Activated CD4-positive, alpha-beta T cell treated with anti-CD3 and anti-CD28 coated beads, Interleukin-2, amount 50 U/mL, for 1 hour (primary cell): ENCODE measurements around the gene SERBP1.
"Not testable (repeated sequence)": the region's sequence is repeated elsewhere in the genome, so short reads cannot be mapped to it uniquely, and the experiment has no call there.

Experiments
- DNase-seq: peaks from one replicate; pipeline ENCODE4 v3.0.0-alpha.2; 2020

SERBP1 gene

GRCh38 chr1:67404212-67404620 lies 26.0 kb downstream of the SERBP1 start:
- DNase-seq = no peak

GRCh38 chr1:67401443-67401842 lies 28.8 kb downstream of the SERBP1 start:
- DNase-seq = no peak

- DNase-seq = not testable (repeated sequence)
Observed at GRCh38 chr1:67400029-67400786, 30.0 kb downstream of the SERBP1 start.

DNA sequence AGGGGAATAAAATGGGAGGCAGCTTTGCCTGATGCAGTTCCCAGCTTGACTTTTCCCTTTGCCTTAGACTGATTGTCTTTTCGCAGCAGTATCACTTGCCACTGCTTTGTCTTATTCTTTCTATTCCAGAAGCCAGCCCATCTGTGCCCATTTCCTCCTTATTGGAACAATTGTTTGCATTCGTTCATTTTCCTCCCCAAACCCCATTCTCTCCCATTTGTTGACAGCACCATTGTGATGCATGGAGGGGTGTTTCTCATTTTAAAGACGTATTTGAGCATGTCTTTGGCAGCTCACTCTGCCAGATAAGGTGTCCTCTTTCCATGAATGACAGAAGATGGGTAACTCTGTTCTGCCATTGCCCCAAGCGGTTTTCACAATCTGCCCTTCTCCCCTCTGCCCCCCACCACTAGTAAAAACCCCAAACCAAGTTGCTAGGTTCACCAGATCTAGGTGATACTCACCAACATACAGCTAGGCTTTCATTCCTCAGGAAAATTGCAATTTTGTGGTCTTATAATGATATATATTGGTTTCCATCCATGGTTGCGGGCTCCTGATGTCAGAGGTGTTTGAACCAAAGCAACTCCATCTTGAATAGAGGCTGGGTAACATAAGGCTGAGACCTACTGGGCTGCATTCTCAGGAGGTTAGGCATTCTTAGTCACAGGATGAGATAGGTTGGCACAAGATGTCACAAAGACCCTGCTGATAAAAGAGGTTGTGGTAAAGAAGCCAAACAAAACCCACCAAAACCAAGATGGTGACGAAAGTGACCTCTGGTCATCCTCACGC lies 30.8 kb downstream of the SERBP1 start:
- no peak for DNase-seq

GRCh38 chr1:67394548-67394947 lies 35.7 kb downstream of the SERBP1 start:
- no peak for DNase-seq

DNA sequence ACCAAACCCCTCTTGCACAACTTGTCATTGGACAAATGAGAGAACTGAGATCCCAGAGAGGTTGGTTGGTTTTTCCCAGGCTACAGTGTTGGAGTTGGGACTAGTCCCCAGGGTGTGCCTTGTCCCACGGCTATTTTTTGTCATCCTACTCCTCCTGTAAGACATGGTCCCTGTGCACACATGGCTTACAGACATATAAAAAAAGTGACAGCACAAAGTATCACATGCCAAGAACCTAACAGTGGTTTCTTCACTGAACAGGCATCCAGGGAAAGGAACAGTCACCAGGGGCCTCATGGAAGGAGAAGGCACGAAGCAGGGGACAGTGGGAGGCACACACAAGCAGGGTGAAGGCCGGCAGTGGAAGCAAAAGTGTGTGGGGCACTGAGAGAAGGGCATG lies 36.5 kb downstream of the SERBP1 start:
- DNase-seq = no peak

DNA sequence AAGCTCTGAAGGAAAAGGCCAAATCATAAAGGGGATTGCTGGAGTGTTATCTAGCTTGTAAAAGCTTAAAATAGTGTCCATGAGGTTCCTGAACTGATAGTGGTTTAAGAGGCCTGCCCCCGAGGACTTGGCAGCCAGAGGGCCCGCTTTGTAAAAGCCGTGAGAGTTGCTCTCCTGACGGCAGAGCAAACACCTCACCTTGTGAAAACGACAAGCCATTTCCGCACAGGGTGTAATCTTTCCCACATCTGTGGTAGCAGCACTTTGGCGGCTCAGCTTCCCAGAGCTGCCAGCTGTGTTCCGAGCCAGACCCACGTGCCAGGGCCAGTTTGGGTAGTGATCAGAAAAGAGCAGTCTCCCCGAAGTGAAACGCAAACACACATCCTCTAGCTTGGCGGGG lies 37.0 kb downstream of the SERBP1 start:
- no peak for DNase-seq

- DNase-seq = no peak
Observed at GRCh38 chr1:67390041-67390887, 39.9 kb downstream of the SERBP1 start.

DNA sequence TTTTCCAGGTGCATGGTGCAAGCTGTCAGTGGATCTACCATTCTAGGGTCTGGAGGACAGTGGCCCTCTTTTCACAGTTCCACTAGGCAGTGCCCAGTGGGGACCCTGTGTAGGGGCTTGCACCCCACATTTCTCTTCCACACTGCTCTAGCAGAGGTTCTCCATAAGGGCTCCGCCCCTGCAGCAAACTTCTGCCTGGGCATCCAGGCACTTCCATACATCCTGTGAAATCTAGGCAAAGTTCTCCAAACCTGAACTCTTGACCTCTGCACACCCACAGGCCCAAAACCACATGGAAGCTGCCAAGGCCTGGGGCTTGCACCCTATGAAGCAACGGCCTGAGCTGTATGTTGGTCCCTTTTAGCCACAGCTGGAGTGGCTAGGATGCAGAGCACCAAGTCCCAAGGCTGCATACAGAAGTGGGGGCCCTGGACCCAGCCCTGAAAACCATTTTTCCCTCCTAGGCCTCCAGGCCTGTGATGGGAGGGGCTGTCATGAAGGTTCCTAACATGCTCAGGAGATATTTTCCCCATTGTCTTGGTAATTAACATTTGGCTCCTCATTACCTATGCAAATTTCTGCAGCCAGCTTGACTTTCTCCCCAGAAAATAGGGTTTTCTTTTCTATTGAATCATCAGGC lies 46.1 kb downstream of the SERBP1 start:
- no peak for DNase-seq

DNA sequence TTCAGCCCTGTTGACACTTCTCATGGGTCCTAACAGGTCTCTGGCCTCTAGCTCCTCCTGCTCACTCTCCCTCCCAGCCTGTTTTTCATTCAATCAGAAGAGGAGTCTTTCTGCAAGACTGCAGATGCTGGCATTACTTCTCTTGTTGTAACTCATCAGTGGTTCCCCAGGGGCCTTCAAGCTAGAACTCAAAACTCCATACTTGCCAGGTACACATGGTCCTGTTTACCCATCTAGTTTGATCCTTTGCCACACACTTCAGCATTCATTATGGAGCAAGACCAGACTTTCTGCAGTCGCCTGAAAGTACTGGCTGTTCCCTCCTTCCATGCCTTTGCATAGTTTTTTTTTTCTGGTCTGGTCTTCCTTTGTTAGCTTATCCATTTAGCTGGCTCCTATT lies 47.9 kb downstream of the SERBP1 start:
- DNase-seq = no peak

DNA sequence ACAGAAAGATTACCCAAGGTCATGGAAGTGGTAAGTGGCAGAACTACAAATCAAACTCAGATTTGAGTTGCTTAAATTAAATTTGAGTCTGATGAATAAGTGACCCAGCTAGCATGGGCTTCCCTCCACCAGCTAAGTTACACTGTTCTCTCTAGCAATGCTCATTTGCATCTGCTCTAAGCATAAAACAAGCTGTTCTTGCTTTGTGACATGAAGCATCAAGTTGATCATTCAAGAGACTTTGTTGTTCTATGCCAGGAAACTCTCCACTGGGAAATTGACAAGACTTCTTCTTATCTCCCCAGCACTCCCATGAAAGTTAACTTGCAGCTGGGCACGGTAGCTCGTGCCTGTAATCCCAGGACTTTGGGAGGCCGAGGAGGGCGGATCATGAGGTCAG lies 49.0 kb downstream of the SERBP1 start:
- no peak for DNase-seq

DNA sequence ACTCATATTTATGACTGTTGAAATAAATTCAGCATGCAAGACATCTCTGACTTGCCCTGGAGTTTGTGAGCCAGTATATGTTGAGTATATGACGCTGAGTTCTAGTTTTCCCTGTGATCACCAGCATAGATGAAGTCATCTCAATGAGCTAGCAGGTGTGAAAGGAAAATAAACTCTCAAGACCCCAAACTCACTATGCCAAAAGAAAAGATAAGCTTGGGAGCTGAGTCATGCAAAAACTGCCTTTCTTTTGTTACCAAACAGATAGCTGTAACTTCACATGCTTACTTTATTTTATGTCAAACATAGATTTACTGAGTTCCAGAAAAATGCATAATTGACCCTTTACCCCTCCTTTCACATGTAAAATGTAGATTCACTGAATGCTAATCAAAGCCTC lies 52.9 kb downstream of the SERBP1 start:
- no peak for DNase-seq

DNA sequence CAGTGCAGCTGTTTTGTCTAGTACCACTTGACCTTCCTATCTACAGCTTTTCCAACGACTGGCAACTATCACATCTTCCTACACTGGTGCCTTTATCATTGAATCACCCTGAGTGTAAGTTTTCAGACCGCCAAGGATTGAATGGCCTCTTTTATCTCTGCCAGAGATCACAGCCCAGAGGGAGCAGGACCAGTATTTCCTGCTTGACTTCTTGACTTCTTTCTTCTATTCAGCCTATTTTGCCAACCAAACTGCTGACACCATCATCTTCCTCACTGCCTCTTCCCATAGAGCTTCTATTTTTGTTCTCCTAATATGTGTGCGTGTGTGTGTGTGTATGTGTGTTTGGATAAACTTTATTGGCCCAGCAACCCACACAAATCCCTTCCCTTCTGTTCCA lies 53.8 kb downstream of the SERBP1 start:
- DNase-seq = no peak

DNA sequence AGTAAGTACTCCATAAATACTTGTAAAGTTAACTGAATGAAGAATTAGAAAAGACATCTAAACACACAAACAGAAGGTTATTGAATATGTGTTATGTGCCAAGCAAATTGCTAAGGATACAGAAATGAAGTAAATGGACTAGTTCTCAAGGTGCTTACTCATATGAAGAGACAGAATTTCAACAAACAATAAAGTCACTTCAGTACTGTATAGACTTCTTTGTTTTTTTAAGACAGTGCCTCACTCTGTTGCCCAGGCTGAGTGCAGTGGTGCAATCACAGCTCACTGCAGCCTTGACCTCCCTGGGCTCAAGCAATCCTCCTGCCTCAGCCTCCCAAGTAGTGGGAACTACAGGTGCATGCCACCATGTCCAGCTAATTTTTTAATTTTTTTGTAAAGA lies 57.3 kb downstream of the SERBP1 start:
- no peak for DNase-seq

GRCh38 chr1:67372136-67372535 lies 58.1 kb downstream of the SERBP1 start:
- DNase-seq = no peak

DNA sequence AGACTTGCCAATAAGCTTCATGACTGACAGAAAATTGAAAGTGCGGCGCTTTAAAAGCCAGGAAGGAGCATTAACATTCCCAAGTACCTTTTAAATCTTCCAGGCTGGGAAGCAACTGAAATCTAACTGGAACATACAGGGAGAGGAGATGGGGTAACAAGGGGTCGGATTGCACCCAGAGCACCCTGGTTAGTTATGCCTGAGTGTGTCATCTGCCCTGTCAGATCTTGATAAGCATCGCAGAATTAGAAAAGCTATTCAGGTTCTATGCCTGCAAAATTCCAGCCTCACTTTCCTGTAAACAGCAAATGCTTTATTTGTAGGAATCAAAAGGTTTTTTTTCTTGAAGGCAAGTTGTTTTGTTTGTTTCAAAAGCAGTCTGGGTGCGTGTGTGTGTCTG lies 58.5 kb downstream of the SERBP1 start:
- no peak for DNase-seq

- DNase-seq = no peak
Observed at GRCh38 chr1:67371043-67371442, 59.2 kb downstream of the SERBP1 start.

DNA sequence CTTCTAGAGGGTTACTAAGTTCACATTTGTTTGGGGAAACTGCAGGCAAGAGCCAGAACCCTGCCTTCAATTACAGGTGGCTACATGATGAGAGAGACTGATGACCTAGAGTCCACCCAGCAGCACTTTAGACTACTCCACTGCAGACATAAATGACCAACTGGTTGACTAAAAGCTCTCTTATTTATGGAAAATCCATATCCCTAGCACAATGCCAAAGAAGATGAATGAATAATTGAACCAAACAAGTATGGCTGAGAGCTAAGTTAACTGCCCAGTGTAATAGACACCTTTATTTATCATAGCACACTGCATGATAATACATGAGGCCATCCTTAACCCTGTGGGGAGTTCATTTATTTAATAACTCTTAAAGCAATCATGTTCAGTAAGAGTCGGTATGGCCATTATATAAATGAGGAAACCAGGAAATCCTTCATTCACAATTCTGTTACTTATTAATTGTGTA lies 62.1 kb downstream of the SERBP1 start:
- DNase-seq = no peak

DNA sequence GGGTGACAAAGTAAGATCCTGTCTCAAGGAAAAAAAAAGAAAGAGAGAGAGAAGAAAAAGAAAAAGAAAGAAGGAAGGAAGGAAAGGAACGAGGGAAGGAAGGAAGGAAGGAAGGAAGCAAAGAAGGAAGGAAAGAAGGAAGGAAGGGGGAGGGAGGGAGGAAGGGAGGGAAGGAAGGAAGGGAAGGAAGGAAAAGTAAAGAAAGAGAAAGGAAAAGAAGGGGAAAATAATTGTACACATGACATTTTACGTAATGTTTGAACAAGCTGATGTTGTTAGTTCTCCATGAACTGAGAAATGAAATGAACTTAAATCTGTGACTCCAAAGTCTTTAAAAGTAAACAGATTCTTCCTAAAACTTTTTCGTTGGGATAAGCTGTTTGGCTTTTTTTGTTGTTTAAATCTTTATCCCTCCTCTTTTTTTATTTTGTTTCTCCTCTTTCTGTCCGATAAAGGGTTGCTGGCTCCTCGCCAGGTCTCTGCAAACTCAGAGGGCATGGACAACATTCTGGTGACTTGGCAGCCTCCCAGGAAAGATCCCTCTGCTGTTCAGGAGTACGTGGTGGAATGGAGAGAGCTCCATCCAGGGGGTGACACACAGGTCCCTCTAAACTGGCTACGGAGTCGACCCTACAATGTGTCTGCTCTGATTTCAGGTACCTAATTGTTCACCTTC lies 62.7 kb downstream of the SERBP1 start:
- DNase-seq = no peak

DNA sequence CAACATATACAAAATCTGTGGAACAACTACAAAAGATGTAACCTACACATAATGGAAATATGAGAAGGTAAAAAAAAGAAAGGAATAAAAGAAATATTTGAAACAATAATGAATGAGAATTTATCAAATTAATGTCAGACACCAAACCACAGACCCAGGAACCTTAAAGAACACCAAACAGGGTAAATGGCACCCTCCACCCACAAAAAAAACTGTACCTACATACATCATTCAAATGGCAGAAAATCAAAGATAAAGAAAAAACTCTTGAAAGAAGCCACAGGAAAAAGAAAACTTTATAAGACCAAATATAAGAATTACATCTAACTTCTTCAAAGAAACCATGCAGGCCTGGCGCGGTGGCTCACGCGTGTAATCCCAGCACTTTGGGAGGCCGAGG lies 68.6 kb downstream of the SERBP1 start:
- DNase-seq = no peak

- DNase-seq = no peak
Observed at GRCh38 chr1:67359592-67359991, 70.6 kb downstream of the SERBP1 start.
